Neutrophil (primary cell): ENCODE results near the gene DDIT4L.

Experiments
- H3K27ac ChIP-seq: fragments of 200-600 bp; sonication (generic); 2 replicates; pipeline ENCODE4 v1.5.1; 2016; ENCODE audit warnings: mild to moderate bottlenecking, moderate library complexity
- H3K27me3 ChIP-seq: fragments of 200-600 bp; sonication (generic); 2 replicates; pipeline ENCODE4 v1.6.0; 2016; ENCODE audit warnings: mild to moderate bottlenecking
- H3K36me3 ChIP-seq: fragments of 200-600 bp; sonication (generic); 2 replicates; pipeline ENCODE4 v1.5.1; 2017
- H3K4me1 ChIP-seq, 2 experiments: fragments of 200-600 bp in 1 of 2; sonication (generic) in 1 of 2; 1 replicate in 1 of 2; 2 replicates in 1 of 2; pipeline versions ENCODE4 v1.5.1 to v1.6.1; 2013 to 2016; ENCODE audit warnings: low read depth in 1 of 2, low read length in 1 of 2, mild to moderate bottlenecking in 1 of 2, moderate library complexity in 1 of 2; ENCODE audit not compliant: control insufficient read depth in 1 of 2, insufficient read depth in 1 of 2
- H3K4me3 ChIP-seq, 2 experiments: fragments of 200-600 bp in 1 of 2; sonication (generic) in 1 of 2; 1 replicate in 1 of 2; 2 replicates in 1 of 2; pipeline ENCODE4 v1.5.1; 2013 to 2016; ENCODE audit warnings: low read depth in 1 of 2, low read length in 1 of 2, mild to moderate bottlenecking in 1 of 2, moderate library complexity in 1 of 2
- H3K9me3 ChIP-seq: fragments of 200-600 bp; sonication (generic); 2 replicates; pipeline ENCODE4 v1.5.1; 2016
- CTCF ChIP-seq: fragments of 200-600 bp; sonication (generic); IDR thresholded peaks from 2 replicates; pipeline ENCODE4 v1.5.1; 2016; ENCODE audit warnings: antibody characterized with exemption

Gene DDIT4L

GRCh38 chr4:100164808-100165760 is 25.2 kb downstream of the DDIT4L start:
- no peak for TF ChIP-seq CTCF
- H3K9me3 ChIP-seq, result no peaks in the 10 kb centered on the region

GRCh38 chr4:100162027-100162685 is 28.1 kb downstream of the DDIT4L start:
- H3K27ac ChIP-seq, result no peak overlapping the region

More at GRCh38 chr4:100164808-100165760, 25.2 kb downstream of the DDIT4L start:
- H3K27me3 ChIP-seq, result no peaks in the 10 kb centered on the region
- no peak overlapping the region for H3K27ac ChIP-seq
- peaks cover 0 to 22% of the 10 kb centered on the region in 2 experiments for H3K4me1 ChIP-seq
- no peaks in the 10 kb centered on the region for H3K36me3 ChIP-seq
- H3K4me3 ChIP-seq, result no peak overlapping the region

GRCh38 chr4:100149190-100149589 is 41.1 kb downstream of the DDIT4L start:
- Histone ChIP-seq H3K4me1 (no peaks in the 10 kb centered on the region), H3K4me3 (no peak overlapping the region), H3K9me3 (no peaks in the 10 kb centered on the region), H3K27me3 (no peaks in the 10 kb centered on the region), H3K27ac (no peak overlapping the region), H3K36me3 (no peaks in the 10 kb centered on the region)
- no peak for TF ChIP-seq CTCF

More at GRCh38 chr4:100162027-100162685, 28.1 kb downstream of the DDIT4L start:
- no peak for TF ChIP-seq CTCF
- no peaks in the 10 kb centered on the region for H3K9me3 ChIP-seq
- no peak overlapping the region for H3K4me3 ChIP-seq
- no peaks in the 10 kb centered on the region for H3K27me3 ChIP-seq
- H3K36me3 ChIP-seq, result no peaks in the 10 kb centered on the region
- peaks cover 0 to 18% of the 10 kb centered on the region in 2 experiments for H3K4me1 ChIP-seq

GRCh38 chr4:100147684-100148083 is 42.6 kb downstream of the DDIT4L start:
- Histone ChIP-seq H3K36me3 (no peaks in the 10 kb centered on the region), H3K9me3 (no peaks in the 10 kb centered on the region), H3K4me1 (no peaks in the 10 kb centered on the region), H3K27ac (no peak overlapping the region), H3K4me3 (no peak overlapping the region), H3K27me3 (no peaks in the 10 kb centered on the region)
- TF ChIP-seq CTCF, result no peak

- Histone ChIP-seq H3K4me3 (no peak overlapping the region), H3K27ac (no peak overlapping the region), H3K4me1 (no peaks in the 10 kb centered on the region), H3K36me3 (no peaks in the 10 kb centered on the region), H3K27me3 (no peaks in the 10 kb centered on the region), H3K9me3 (no peaks in the 10 kb centered on the region)
- no peak for TF ChIP-seq CTCF
Observed at GRCh38 chr4:100147198-100147597, 43.1 kb downstream of the DDIT4L start.
